NCI-H2227 (cell line): ENCODE results near the gene LDHD.

Experiments used
- DNase-seq: peaks from one replicate; lab custom pipeline; 2025; ENCODE audit not compliant: unreplicated experiment; lab: John Stamatoyannopoulos, UW

The LDHD gene

DNA sequence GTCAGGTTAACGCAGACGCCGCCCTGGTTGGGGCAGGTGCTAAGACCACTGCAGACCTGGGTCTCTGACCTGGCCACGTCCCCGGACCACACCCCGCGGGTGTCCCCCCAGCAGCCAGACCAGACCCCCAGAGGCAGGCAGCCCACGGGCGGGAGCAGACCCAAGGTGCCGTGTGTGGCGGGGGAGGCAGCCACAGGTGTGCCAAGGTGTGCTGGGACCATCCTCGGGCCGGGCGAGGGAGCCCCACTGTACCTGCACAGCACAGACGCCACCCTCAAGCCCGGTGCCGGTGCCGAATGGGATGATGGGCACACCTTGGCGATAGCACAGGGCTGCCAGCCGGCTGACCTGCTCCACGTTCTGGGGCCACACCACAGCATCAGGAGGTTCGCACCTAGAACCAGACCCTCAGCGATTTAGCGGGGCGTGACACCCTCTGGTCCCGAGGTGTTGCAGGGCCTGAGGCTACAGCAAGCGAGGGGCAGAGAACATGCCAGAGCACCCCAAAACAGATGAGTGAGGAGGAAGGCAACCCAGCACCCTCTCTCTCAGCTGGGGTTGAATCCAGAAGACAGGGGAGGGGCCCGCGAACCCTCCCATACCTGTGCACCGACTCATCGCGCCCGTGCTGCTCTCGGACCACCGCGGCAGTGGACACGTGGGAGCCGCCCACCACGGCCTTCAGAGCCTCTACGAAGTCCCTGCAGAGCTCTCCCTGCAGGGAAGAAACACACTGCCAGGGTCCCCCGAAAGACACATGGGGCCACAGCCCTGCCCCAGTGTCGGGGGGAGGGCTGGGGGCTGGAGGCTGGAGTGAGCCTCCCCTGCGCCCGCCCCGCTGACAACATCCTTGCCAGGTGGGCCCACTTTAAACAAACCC, 1.4 kb downstream of the LDHD start:
- no peak for DNase-seq

DNA sequence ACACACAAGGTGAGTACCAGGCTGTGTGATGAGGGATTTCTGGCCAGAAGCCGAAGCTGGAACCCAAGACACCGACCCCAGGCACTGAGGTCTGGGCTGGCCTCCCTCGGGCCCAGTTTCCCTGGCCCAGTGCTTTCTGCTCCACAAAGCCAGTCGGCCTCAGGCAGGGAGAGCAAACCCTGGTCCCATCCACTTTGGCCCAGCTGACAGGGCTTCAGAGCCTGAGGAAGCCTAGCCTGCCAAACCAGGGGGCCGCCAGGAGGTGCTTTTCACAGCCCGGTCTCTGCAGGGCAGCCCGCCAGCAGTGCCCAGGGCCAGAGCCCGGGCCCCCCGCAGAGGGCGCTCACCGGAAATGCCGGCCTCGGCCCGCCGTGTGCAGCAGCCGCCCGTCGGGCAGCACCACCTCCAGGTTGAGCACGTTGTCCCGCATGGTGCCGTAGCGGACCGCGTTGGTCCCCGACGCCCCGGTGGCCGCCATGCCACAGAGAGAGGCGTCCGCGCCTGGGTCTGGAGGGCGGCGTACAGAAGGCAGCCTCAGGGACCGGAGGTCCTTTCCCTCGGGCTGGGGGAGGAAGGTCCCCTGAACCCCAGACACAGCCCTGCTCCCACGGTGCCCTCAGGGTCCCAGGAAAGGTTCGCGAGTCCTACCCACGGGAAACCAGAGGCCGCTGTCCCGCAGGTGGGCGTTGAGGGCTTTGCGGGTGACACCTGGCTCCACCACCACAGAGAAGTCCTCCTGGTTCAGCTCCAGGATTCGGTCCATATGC, 2.2 kb downstream of the LDHD start:
- no peak for DNase-seq

DNA sequence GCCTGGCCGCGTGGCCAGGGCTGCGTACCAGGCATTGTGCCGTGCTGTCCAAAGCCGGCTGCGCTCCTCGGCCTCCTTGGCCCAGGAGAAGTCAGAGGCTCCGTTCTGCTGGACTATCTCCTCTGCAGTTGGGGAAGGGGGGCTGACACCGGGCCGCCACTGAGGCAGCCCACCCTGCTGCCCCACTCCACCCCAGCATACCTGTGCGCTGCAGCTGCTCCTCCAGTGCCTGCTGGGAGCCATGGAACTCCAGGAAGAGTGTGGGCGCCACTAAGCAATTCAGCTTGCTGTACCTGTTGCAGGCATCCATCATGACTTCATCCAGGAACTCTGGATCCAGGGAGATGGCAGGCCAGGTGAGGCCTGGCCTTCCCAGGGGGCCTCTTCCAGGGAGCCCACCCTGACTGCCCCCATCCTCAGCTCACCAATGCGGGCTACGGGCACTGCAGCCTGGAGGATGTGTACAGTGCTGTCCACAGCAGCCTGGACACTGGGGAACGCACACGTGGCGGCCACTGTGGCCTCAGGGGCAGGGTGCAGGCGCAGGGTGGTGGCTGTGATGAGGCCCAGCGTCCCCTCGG, 2.9 kb downstream of the LDHD start:
- DNase-seq = no peak

DNA sequence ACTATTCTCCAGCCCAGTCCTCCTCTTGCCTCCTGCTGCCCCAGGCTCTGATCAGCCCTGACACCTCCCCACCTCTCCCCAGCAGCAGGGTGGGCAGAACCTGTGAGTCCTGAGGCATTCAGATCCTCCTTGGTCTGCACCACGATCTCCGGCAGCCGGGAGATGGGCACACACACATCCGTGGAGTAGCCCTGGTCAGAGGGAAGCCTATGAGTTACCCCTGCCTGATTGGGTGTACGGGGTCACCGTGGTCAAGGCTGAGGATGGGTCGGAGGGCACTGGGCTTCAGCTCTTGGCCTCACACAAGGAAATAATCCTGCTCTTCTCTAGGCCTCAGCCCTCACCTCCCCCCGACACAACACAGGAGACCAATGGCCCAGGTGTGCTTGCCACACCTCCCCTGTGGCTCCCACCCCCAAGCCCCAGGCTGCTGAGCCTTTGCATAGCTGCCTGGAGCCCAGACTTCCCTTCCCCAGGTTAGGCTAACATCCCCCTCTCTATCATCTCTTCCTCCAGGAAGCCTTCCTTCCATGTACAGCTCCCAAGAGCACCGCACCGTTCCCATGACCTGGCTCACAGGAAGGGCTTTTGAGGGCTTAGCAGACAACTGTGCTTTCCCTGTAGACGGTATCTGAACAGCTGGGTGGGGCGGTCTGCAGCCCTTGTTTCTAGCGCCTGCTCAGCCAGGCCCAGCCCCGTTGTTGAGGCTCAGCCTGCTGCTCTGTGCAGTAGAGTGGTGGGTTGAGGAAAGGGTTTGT, 3.7 kb downstream of the LDHD start:
- DNase-seq = no peak

DNA sequence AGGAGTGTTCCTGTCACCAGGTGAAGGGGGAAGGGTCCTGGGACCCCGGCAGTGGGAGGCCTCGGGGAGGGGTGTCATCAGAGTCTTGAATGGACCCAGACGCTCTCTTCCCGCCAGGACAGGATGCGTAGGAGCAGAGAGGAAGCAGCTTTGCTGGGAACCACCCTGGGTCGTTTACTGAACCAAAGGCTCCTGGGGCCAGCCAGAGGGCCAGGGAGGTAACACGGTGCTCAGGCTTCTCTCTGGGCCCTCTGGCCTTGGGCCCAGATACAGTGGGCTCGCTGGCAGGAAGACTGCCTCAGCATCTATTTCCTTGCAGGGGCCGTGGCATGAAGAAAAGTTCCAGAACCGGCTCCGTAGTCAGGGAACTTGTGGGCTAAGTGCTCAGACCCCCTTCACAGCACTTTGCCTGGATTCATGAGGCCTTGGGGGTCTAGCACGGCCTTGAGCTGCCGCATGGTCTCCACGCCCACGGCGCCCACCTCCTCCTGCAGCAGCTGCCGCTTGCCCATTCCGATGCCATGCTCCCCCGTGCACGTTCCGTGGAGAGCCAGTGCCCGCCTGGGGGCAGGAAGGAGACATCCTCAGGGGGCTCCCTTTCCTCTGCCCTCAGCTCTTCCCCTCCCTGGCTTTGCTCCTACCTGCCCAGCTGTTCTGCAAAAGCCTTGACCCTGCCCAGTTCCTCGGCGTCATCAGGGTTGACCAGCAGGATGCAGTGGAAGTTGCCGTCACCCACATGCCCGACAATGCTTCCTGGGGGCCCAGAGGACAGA, 4.4 kb downstream of the LDHD start:
- no peak for DNase-seq

DNA sequence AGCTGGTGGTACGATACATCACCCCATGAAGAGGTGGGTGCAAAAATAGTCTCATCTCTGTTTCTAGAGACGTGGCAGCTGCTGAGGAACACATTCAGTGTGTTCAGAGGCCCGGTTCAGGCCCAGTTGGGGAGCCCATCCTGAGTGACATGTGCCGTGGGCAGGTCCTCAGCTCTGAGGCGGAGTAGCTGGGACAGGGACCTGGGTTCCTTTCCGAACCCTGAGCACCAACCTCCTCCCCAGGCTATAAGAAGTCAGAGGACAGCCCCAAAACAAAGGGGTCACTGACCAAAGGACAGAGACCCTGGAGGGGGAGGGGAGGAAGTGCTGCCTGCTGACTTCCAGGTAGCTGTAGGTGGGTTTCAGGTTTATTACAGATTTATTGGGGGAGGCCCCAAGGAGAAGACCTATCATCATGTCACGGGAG, 5.1 kb downstream of the LDHD start:
- DNase-seq = no peak

DNA sequence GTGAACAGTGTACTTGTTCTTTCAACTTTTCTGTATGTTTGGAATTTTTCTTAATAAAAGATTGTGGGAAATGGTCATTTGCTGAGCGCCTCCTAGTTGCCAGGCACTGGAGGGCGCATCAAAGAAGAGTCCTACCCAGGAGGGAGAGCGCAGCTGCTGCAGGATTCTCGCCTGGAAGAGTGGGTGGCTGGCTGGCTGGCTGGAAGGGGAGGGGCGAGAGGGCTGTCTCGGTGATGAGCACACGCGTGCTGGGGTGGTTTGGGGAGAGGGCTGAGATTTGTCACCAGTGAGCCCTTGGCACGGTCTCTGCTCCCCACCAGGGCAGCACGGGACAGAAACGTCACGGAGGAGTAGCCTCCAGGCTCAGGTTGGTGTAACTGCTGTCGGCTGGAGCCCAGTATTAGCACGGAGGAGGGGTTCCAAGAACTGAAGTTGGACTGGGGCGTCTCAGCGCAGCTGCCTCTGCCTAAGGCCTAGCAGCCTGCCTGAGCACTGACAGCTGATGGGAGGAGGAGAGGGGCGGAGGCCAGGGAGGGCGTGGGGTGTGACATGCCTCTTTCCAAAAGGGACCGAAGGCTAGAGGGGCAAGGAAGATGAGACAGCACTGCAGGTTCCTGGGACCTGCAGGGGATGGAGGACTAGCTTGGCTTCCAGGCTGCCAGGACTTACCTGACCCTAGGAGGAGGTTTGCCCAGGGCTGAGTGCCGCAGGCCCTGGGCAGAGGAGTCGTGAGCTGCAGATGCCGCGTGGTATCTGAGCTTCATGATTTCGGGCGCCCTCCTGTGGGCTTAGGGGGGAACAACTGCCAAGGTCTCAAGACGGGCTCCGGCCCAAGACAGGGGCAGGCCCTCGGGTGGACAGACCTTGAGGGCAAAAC, 5.7 kb downstream of the LDHD start:
- peak; percentile 87 for DNase-seq

DNA sequence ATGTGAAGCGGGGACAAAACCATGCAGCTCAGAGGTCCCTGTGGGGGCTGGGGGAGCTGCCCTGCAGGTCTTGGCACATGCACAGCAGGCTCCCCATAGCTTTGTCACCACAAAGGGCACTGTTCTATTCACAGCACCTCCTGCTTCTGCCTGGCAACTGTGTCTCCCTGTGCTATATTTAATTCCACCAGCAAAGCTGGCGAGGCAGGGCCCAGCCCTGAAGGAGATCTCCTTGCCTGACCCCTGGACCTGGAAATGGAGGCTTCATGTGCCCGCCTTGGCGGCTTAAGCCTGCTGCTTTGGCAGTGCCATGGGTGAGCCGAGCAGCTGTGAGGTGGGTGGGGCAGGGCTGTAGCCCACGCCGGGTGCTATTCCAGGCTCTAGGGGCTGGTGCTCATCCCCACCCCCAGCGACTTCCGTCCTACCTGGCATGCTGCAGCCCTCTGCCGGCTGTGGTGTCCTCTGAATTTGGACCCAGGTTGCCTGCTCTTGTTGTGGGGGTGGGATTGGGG, 6.8 kb downstream of the LDHD start:
- no peak for DNase-seq

DNA sequence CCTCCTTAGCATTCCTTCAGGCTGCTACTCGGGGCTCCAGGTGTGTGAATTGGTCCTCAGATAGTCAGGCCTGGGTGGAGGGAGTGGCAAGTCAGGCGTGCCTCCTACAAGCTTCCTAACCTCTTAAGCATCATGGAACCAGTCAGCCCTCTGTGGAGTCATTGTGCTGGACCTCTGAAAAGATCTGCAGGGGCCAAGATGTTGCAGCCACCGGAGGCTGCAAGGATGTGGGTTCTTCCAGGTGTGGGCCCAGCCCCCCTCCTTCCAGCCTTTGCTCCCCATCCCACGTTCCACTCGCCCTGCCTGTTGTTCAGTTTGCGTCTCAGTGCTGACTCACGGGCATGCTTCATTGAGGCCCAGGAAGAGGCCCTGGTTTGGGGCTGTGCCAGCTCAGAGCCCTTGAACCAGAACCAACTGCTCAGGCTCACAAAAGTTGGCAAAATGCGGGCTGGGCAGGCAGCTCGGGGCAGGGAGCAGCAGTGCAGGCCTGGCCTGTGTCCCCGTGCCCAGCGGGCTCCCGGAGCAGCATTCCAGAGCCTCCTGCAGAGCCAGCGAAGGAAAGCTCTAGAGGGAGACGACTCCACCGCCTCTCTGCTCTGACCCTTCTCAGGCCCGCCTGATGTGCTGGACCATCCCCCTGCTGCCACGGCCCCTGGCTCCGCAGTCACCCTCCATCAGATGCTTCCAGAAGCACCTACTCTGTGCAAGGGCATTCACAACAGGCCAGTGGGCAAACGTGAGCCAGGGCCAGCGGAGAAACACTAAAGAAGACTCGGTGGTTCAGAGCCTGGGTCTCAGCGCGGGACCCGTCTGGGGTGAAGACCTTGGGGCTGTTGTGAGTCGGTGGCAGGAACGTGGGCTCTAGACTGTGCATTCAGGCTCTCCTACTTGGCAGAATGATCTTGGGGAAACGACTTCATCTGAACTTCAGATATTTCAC, 7.5 kb downstream of the LDHD start:
- DNase-seq = no peak

DNA sequence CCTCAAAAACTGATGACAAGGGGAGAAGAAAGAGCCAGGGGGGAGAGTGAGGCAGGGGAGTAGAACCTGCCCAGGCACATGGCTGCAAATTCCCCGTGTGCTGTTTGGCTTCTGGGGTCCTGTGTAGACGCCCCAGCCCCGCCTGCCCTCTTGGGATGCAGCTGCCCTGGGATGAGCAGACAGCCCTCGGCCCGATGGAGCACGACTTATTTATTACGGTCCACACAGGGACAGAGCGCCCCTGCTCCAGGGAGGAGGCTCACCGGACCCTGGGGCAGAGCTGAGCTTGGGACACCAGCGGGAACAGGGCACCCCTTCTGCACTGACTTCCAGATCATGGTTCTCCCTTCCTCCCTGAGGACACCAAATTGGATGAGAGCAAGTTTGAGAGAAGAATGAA, 9.1 kb downstream of the LDHD start:
- DNase-seq = no peak

DNA sequence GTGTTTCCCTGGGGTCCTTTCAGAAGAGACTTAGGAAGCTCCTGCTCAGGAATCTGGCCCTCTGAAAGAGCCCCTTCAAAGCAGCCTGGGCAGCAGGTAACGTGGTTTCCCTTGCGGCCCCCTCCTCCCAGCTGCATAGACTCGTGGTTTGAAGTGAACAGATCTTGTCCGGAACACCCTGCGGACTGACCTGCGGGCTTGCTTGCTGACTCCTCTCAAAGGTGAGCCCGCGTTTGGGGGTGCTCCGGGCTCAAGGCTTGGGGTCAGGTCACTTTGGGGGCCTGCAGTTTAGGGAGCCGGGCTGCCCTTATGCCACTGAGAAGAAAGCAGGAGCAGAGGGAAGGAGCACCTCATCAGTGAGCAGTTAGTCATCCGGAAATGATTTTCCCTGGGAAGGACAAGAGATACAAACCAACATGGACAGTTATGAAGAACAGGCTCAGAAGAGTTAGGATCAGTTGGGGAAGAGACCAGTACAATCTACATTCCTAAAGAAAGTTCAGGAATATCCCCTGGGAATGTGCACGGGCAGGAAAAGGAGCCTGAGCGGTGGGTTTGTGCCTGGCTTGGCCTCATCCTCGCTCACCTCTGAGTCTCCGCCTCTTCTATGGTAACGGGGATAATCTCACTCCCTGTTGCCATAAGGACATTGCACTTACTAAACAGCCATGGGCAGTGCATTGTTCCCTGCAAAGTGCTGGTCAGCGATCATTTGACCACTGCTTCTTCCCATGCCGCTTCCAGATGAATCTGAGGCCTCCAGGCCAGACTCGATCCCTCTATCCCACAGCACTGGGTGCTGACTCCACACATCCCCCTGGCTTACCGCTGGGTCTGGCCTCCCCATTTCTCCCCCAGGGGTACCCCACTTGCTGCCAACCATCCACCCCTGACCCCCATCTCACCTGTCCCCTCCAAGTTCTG, 10.0 kb downstream of the LDHD start:
- DNase-seq = no peak

DNA sequence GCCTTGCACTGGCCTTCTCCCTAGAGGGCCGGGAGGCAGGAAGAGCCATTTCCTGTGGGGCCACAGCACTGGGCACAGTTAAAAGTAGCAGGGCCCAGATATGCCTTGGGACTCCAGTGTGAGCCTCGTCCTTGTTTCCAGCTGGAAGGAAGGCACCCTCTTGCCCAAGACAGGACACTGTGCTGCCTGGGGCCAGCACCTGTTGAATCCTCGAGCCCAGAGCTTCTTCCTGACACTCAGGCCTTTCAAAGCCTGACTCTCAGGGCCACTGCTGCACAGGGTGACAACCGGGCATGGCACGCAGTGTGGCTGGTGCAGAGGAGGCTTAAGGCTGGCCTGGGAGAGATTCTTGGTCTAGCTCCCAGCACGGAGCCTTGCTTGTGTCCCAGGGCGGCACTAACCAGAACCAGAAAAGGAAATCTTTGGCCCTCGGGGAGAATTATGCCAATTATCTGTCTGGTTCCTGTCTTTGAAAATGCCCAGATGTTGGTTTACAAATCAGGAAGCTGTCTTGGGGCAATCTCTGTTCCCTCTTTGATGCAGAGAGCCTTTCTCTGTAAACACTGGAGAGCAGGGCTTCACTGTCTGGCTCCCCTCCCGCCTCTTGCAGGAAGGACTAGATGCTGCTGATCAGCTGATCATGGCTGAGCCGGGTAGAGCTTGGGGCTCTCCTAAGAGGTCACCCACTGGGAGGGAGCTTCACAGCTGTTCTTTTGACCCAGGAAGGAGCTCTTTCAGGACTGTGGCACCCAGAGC, 11.1 kb downstream of the LDHD start:
- no peak for DNase-seq

DNA sequence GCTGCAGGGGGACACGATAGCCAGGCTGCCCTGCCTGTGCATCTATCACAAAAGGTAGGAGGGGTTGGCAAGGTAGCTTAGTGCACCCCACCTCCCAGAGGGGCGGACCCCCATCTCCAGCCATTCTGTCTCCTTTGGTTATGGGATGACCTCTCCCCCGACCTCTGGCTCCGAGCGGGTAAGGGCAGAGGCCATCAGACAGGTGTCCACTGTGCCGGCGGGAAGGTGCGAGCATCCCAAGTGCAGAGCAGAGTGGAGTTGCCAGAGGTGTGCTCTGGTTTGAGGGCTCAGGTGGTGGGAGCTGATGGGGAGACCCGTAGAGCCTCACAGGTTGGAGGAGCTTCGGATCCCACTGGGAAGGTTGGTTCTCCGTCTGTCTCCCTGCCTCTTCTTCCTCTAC, 11.7 kb downstream of the LDHD start:
- no peak for DNase-seq

DNA sequence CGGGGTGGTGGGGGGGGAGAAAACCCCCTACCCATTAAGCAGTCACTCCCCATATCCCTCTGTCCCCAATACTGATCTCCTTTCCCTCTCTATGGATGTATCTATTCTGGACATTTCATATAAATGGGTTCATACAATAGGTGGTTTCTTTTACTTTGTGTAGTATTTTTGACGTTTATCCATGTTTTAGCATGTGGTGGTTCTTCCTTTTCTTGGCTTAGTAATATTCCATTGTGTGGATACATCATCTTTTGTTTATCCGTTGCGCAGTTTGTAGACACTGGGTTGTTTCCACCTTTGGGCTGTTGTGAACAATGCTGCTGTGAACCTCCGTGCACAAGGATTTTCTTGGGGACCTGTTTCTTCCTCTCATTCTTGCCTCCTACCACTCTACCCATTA, 12.6 kb downstream of the LDHD start:
- no peak for DNase-seq

DNA sequence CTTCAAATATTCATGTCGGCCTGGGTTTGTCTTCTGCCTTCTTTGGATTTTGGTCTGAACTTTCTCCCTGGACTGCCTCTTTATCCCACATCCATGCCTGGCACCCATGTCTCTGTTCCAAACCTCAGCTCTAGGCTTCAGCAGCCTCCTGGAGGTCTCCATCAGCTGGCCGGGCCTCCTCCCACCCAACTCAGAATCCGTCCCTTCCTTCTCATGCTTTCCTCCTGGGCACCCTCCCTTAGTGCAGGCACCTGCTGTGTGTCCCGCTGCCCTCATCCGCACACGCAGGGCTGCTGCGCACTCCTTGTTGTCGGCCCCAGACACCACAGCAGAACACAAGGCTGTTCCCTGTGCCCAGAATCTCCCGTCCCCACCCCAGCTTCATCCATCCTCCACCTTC, 14.0 kb downstream of the LDHD start:
- no peak for DNase-seq

DNA sequence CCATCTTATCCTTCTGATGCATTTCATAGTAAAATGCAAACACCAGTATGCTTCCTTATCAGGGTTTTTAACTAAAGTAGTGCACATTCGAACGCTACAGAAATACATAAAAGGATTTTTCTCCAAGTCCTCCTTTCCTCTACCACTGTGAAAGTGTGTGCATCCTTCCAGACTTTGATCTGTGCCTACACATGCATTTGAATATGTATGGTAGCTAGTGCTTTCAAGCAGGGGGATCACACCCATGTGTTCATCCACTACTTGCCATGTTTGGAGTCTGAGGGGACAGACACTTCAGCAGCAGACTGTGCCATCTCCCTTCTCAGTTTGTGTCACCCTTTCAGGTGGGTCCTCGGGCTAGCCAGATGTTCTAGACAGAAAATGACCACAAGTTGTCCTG, 14.9 kb downstream of the LDHD start:
- DNase-seq = no peak

DNA sequence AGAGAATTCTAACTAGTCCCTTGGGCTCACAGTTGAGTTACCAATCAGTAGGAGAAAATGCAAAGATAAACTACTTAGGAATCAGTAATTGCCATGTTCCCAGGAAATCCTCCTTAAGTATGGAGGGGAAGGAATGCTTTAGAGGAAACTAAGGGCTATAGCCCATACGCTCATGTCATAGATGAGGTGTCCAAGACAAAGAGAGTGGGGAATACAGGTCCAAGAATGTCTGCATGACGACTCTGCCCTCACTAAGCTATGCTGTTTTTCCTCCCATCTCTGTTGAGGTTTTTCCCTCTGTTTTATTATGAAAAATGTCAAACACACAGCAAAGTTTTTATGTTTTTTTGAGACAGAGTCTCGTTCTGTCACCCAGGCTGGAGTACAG, 16.0 kb downstream of the LDHD start:
- DNase-seq = no peak
